ENCODE results near the gene CFAP61.

GRCh38 chr20:20396794-20397193 is 344.5 kb downstream of the CFAP61 start:
- TF ChIP-seq CTCF (IDR thresholded peaks at IDR 0.05 in 4 of 5, conservative IDR thresholded peaks at IDR 0.05 in 1 of 5) (no peak), POLR2A (IDR thresholded peaks at IDR 0.05) (no peak)
